B cell (primary cell): ENCODE data around the gene BCKDK. TPM values are rescaled to one million over a fixed set of nuclear protein-coding genes. Genes with fewer than 3 reads are reported as not detected.

Experiments
- ATAC-seq: fragments of 200-7000 bp; cut with Tn5 transposase; one replicate; pipeline ENCODE4 v1.10.0; 2021; ENCODE audit warnings: low read depth, mild to moderate bottlenecking, moderate number of reproducible peaks, moderate library complexity
- CTCF ChIA-PET: fragments of 350-600 bp; sonication (Branson Sonifier 250); formaldehyde crosslinking; loops from one replicate; lab custom pipeline; 2021; ENCODE audit warnings: antibody characterized with exemption, inconsistent platforms; lab: Charles Lee
- POLR2A ChIA-PET: fragments of 350-600 bp; sonication (Branson Sonifier 250); formaldehyde crosslinking; loops from one replicate; lab custom pipeline; 2021; ENCODE audit warnings: antibody characterized with exemption; lab: Charles Lee
- DNase-seq: peaks from one replicate; pipeline ENCODE4 v3.0.0; 2013
- H2AFZ ChIP-seq: 2 replicates; pipeline ENCODE4 v1.6.1; 2012; ENCODE audit warnings: mild to moderate bottlenecking, low read depth, low read length; ENCODE audit not compliant: insufficient read depth, poor library complexity, severe bottlenecking
- H3K27ac ChIP-seq, 2 donors: 1 replicate in 1 of 2; 2 replicates in 1 of 2; pipeline ENCODE4 v1.5.1; 2012 to 2013; ENCODE audit warnings: low read length in 2 of 2, mild to moderate bottlenecking in 2 of 2, moderate library complexity in 1 of 2
- H3K27me3 ChIP-seq, 4 experiments: fragments of 200-600 bp in 1 of 4; sonication (generic) in 1 of 4; replicated peaks in 1 of 4; 1 replicate in 2 of 4; 2 replicates in 2 of 4; pipeline versions ENCODE4 v1.6.1 to v1.7.0; 2013 to 2016; ENCODE audit warnings: low read length in 3 of 4, mild to moderate bottlenecking in 2 of 4, mixed read lengths in 1 of 4, moderate library complexity in 1 of 4; ENCODE audit not compliant: insufficient read depth in 4 of 4, control insufficient read depth in 3 of 4; ENCODE audit errors: control extremely low read depth in 1 of 4
- H3K36me3 ChIP-seq, 2 experiments: replicated peaks in 1 of 2; 1 replicate in 1 of 2; 2 replicates in 1 of 2; pipeline versions ENCODE4 v1.6.1 to v1.7.1; 2013; ENCODE audit warnings: low read length in 1 of 2; ENCODE audit not compliant: insufficient read depth in 2 of 2, control insufficient read depth in 1 of 2; ENCODE audit errors: control extremely low read depth in 1 of 2, extremely low read depth in 1 of 2
- H3K4me1 ChIP-seq, 2 donors: fragments of 200-600 bp in 1 of 2; sonication (generic) in 1 of 2; 1 replicate in 1 of 2; 2 replicates in 1 of 2; pipeline versions ENCODE4 v1.5.1 to v1.6.1; 2013 to 2017; ENCODE audit warnings: low read length in 2 of 2; ENCODE audit not compliant: control insufficient read depth in 2 of 2, insufficient read depth in 2 of 2
- H3K4me2 ChIP-seq: replicated peaks from 2 replicates; pipeline ENCODE3; 2012; ENCODE audit warnings: mild to moderate bottlenecking, low read depth, low read length; ENCODE audit not compliant: poor library complexity, severe bottlenecking
- H3K4me3 ChIP-seq, 5 experiments: fragments of 200-600 bp in 1 of 5; sonication (generic) in 1 of 5; 1 replicate in 3 of 5; 2 replicates in 2 of 5; pipeline versions ENCODE4 v1.5.1 to v1.7.0; 2011 to 2016; ENCODE audit warnings: low read length in 4 of 5, mild to moderate bottlenecking in 4 of 5, low read depth in 2 of 5, control low read depth in 1 of 5, moderate library complexity in 1 of 5; ENCODE audit not compliant: insufficient read depth in 1 of 5; ENCODE audit errors: control extremely low read depth in 1 of 5, extremely low read depth in 1 of 5
- H3K79me2 ChIP-seq: fragments of 200-600 bp; sonication (generic); one replicate; pipeline ENCODE4 v1.6.0; 2016; ENCODE audit warnings: low read length; ENCODE audit not compliant: control insufficient read depth, insufficient read depth
- H3K9ac ChIP-seq: fragments of 200-600 bp; sonication (generic); 2 replicates; pipeline ENCODE4 v1.6.1; 2017; ENCODE audit warnings: mild to moderate bottlenecking, low read length, moderate library complexity
- H3K9me3 ChIP-seq, 3 donors: one replicate each; pipeline versions ENCODE4 v1.6.1 to v1.7.1; 2013; ENCODE audit warnings: low read length in 2 of 3; ENCODE audit not compliant: control insufficient read depth in 2 of 3, insufficient read depth in 1 of 3; ENCODE audit errors: control extremely low read depth in 1 of 3
- H4K20me1 ChIP-seq: 2 replicates; pipeline ENCODE4 v1.6.0; 2012; ENCODE audit warnings: mild to moderate bottlenecking, low read length; ENCODE audit not compliant: insufficient read depth, control insufficient read depth, poor library complexity, severe bottlenecking
- H3K27ac Mint-ChIP-seq: one replicate; pipeline ENCODE4 v1.8.0; 2021; ENCODE audit warnings: mixed read lengths
- H3K27me3 Mint-ChIP-seq: one replicate; pipeline ENCODE4 v1.8.0; 2021; ENCODE audit warnings: mixed read lengths
- H3K4me1 Mint-ChIP-seq: one replicate; pipeline ENCODE4 v1.8.0; 2021; ENCODE audit warnings: mixed read lengths
- H3K4me3 Mint-ChIP-seq: one replicate; pipeline ENCODE4 v1.8.0; 2021; ENCODE audit warnings: mixed read lengths
- H3K9me3 Mint-ChIP-seq: one replicate; pipeline ENCODE4 v1.8.0; 2022; ENCODE audit warnings: mixed read lengths; ENCODE audit not compliant: insufficient read depth
- EZH2 ChIP-seq: IDR thresholded peaks from 2 replicates; pipeline ENCODE4 v1.6.1; 2012; ENCODE audit warnings: borderline replicate concordance, low read depth, mild to moderate bottlenecking, moderate library complexity, low read length; ENCODE audit not compliant: insufficient read depth, poor library complexity, severe bottlenecking
- WGBS: methylation state at CpG from one replicate; pipeline ENCODE4 v1.1.5; 2013; ENCODE audit warnings: missing lambda C conversion rate; ENCODE audit not compliant: insufficient coverage; 5-methylcytosine and 5-hydroxymethylcytosine counted together
- intact Hi-C: fragments of 100-400 bp; cut with micrococcal nuclease; formaldehyde crosslinking; loops from one replicate; pipeline ENCODE4 v1.10.0; 2022
- polyA plus RNA-seq: library from polyadenylated mRNA; depleted of rRNA; stranded (reverse); fragments of >200 nt; gene quantifications from 2 replicates; pipeline ENCODE4 v1.2.3, GENCODE V29; 2012
- total RNA-seq, 2 donors: library from RNA; stranded (reverse); fragments of 120-200 nt in 1 of 2; gene quantifications; 1 replicate in 1 of 2; 2 replicates in 1 of 2; pipeline versions ENCODE4 v1.2.3 to v1.2.4, GENCODE V29; 2013 to 2022
- TF ChIP-seq, protein P1 (sequence below): fragments of 200-600 bp; IDR thresholded peaks from one replicate; pipeline ENCODE4 v1.8.0; 2022; ENCODE audit warnings: antibody characterized with exemption, mild to moderate bottlenecking

Gene BCKDK
- total and polyA plus RNA-seq, 2 donors (not counting 1 experiment from before 2014, with no cell fraction given), result 24.7 to 27.6 TPM

GRCh38 chr16:31081428-31082351, 26.5 kb upstream of the BCKDK start:
- Mint-ChIP-seq H3K4me1 (peaks cover 14% of the 10 kb centered on the region), H3K9me3 (no peaks in the 10 kb centered on the region), H3K27ac (no peak overlapping the region), H3K4me3 (no peak overlapping the region), H3K27me3 (no peaks in the 10 kb centered on the region)
- H3K36me3 ChIP-seq, result peaks cover 0 to 60% of the 10 kb centered on the region in 2 experiments
- ATAC-seq (no peak), DNase-seq (no peak)
- H3K4me3 ChIP-seq, result no peak overlapping the region
- no peak overlapping the region for H3K4me2 ChIP-seq
- H4K20me1 ChIP-seq, result peaks cover 77% of the 10 kb centered on the region
- H3K27me3 ChIP-seq, result no peaks in the 10 kb centered on the region
- H3K4me1 ChIP-seq, result peaks cover 0 to 4% of the 10 kb centered on the region in 2 donors
- 96% methylated on average over 26 of the region's 26 CpGs for WGBS
- POLR2A ChIA-PET, result no interaction called here
- no peak overlapping the region for H3K9ac ChIP-seq
- CTCF ChIA-PET, result no interaction called here
- no peaks in the 10 kb centered on the region for H3K9me3 ChIP-seq
- H2AFZ ChIP-seq, result no peak overlapping the region
- no peak overlapping the region for H3K27ac ChIP-seq
- TF ChIP-seq, protein P1, sequence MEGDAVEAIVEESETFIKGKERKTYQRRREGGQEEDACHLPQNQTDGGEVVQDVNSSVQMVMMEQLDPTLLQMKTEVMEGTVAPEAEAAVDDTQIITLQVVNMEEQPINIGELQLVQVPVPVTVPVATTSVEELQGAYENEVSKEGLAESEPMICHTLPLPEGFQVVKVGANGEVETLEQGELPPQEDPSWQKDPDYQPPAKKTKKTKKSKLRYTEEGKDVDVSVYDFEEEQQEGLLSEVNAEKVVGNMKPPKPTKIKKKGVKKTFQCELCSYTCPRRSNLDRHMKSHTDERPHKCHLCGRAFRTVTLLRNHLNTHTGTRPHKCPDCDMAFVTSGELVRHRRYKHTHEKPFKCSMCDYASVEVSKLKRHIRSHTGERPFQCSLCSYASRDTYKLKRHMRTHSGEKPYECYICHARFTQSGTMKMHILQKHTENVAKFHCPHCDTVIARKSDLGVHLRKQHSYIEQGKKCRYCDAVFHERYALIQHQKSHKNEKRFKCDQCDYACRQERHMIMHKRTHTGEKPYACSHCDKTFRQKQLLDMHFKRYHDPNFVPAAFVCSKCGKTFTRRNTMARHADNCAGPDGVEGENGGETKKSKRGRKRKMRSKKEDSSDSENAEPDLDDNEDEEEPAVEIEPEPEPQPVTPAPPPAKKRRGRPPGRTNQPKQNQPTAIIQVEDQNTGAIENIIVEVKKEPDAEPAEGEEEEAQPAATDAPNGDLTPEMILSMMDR, result no peak
- TF ChIP-seq EZH2, result no peak
- intact Hi-C loops, result no loop called here
- H3K79me2 ChIP-seq, result peaks cover 69% of the 10 kb centered on the region

DNA sequence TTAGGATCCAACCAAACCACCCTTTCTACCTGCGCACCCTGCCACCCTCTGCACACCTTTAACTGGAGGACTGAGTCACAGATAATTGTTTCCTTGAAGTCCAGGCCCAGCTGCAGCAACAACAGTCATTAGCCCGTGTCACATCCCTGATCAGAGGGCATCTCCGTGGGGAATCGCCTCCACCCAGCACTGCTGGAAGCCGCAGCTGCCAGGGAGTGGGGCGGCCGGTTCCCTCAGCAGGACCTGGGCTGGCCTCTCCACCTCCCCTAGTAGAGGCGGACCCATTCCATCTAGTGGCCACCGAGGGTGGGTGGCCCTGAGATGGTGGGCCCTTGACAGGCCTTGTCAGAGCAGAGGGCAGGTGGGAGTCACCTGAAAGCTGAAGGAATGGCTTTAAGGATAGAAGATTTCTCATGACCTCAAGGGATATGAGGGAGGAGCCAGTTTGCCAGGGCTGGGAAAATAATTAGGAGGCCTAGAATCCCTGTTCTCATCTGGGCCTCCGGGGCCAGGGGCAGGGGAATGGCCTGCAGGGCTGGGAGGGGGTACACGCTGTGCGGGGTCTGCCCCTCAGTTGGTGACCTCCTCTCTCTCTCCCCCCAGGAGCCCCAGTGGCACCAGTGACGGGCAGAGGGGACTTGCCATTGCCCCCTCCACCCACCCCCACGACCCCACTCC, 25.7 kb upstream of the BCKDK start:
- peaks cover 14% of the 10 kb centered on the region for H3K4me1 Mint-ChIP-seq
- no peaks in the 10 kb centered on the region for H3K27me3 Mint-ChIP-seq
- TF ChIP-seq EZH2, result no peak
- TF ChIP-seq, protein P1, result no peak
- 96% methylated on average over 11 of the region's 14 CpGs for WGBS
- DNase-seq (no peak), ATAC-seq (no peak)
- H3K4me3 ChIP-seq, result no peak overlapping the region
- no peak overlapping the region for H3K4me3 Mint-ChIP-seq
- no peak overlapping the region for H3K4me2 ChIP-seq
- POLR2A ChIA-PET, result no interaction called here
- intact Hi-C loops, result no loop called here
- no peak overlapping the region for H3K27ac Mint-ChIP-seq
- no peak overlapping the region for H3K9ac ChIP-seq
- peaks cover 0 to 4% of the 10 kb centered on the region in 2 donors for H3K4me1 ChIP-seq
- H3K27ac ChIP-seq, result no peak overlapping the region
- CTCF ChIA-PET, result no interaction called here
- H3K9me3 Mint-ChIP-seq, result no peaks in the 10 kb centered on the region
- H3K79me2 ChIP-seq, result peaks cover 60% of the 10 kb centered on the region
- no peak overlapping the region for H2AFZ ChIP-seq
- peaks cover 69% of the 10 kb centered on the region for H4K20me1 ChIP-seq
- no peaks in the 10 kb centered on the region for H3K9me3 ChIP-seq
- H3K27me3 ChIP-seq, result no peaks in the 10 kb centered on the region
- H3K36me3 ChIP-seq, result peaks cover 0 to 54% of the 10 kb centered on the region in 2 experiments
